HEK293 (cell line): ENCODE results near the gene CSNK1G1.
"Not testable (repeated sequence)": the region's sequence is repeated elsewhere in the genome, so short reads cannot be mapped to it uniquely, and the experiment has no call there.

Experiments
- HOXA7 ChIP-seq: sonication (generic); formaldehyde crosslinking; IDR thresholded peaks from 2 replicates; pipeline ENCODE4 v1.8.1; 2022; ENCODE audit warnings: missing genetic modification reagents, borderline replicate concordance
- KLF16 ChIP-seq: fragments of 450-650 bp; formaldehyde crosslinking; IDR thresholded peaks from 2 replicates; pipeline ENCODE4 v1.5.1; 2017; ENCODE audit warnings: missing biosample characterization, missing genetic modification characterization
- ZBTB1 ChIP-seq: fragments of 450-650 bp; formaldehyde crosslinking; IDR thresholded peaks from 2 replicates; pipeline ENCODE4 v1.5.1; 2016; ENCODE audit warnings: missing biosample characterization, missing genetic modification characterization
- ZNF239 ChIP-seq: fragments of 450-650 bp; formaldehyde crosslinking; IDR thresholded peaks from 2 replicates; pipeline ENCODE4 v1.5.1; 2016; ENCODE audit warnings: missing biosample characterization, missing genetic modification characterization
- ZNF660 ChIP-seq: fragments of 450-650 bp; IDR thresholded peaks from 2 replicates; pipeline ENCODE4 v1.5.1; 2018; ENCODE audit warnings: missing biosample characterization, mild to moderate bottlenecking, missing genetic modification characterization
- TF ChIP-seq, protein P1 (sequence below): fragments of 450-650 bp; formaldehyde crosslinking; IDR thresholded peaks from 2 replicates; pipeline ENCODE4 v1.5.1; 2016; ENCODE audit warnings: missing biosample characterization, missing genetic modification characterization

DNA sequence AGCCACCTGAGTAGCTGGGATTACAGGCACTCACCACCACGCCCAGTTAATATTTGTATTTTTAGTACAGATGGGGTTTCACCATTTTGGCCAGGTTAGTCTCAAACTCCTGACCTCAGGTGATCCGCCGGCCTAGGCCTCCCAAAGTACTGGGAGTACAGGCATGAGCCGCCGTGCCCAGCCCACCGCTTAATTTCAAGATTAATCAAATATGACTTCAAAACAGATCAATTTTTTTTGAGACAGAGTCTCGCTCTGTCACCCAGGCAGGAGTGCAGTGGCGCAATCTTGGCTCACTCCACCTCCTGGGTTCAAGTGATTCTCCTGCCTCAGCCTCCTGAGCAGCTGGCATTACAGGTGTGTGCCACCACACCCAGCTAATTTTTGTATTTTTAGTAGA is 15.4 kb upstream of the CSNK1G1 start:
- TF ChIP-seq ZNF660 (tag by site-specific recombination); ZNF239 (tag by site-specific recombination); HOXA7; KLF16 (tag by site-specific recombination); ZBTB1 (tag by site-specific recombination): not testable (repeated sequence)
- TF ChIP-seq, protein P1, sequence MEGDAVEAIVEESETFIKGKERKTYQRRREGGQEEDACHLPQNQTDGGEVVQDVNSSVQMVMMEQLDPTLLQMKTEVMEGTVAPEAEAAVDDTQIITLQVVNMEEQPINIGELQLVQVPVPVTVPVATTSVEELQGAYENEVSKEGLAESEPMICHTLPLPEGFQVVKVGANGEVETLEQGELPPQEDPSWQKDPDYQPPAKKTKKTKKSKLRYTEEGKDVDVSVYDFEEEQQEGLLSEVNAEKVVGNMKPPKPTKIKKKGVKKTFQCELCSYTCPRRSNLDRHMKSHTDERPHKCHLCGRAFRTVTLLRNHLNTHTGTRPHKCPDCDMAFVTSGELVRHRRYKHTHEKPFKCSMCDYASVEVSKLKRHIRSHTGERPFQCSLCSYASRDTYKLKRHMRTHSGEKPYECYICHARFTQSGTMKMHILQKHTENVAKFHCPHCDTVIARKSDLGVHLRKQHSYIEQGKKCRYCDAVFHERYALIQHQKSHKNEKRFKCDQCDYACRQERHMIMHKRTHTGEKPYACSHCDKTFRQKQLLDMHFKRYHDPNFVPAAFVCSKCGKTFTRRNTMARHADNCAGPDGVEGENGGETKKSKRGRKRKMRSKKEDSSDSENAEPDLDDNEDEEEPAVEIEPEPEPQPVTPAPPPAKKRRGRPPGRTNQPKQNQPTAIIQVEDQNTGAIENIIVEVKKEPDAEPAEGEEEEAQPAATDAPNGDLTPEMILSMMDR (tag by site-specific recombination), result not testable (repeated sequence)
